ENCODE measurements around the gene PCIF1.
"Not testable (repeated sequence)": the region's sequence is repeated elsewhere in the genome, so short reads cannot be mapped to it uniquely, and the experiment has no call there.

The PCIF1 gene

GRCh38 chr20:45967551-45968080, 33.1 kb downstream of the PCIF1 start:
- no peak for DNase-seq (ENCODE audit: low read depth)

GRCh38 chr20:45968081-45968671, 33.7 kb downstream of the PCIF1 start:
- DNase-seq (ENCODE audit: low read depth) = peak; percentile 34

- peak; percentile 96 for DNase-seq (ENCODE audit: low read depth)
These were observed 34.6 kb downstream of the PCIF1 start for GRCh38 chr20:45968801-45969711.

GRCh38 chr20:45969712-45970634, 35.5 kb downstream of the PCIF1 start:
- DNase-seq (ENCODE audit: low read depth) = peak; percentile 85

- DNase-seq (ENCODE audit: low read depth) = peak; percentile 49
These were observed 36.4 kb downstream of the PCIF1 start for GRCh38 chr20:45970646-45971424.

GRCh38 chr20:45971425-45971674, 36.9 kb downstream of the PCIF1 start:
- DNase-seq (ENCODE audit: low read depth) = no peak

- peak; percentile 97 for DNase-seq (ENCODE audit: low read depth)
These were observed 37.4 kb downstream of the PCIF1 start, which contains the start of gene ZNF335 for GRCh38 chr20:45971675-45972499. ZNF335 (minus strand) TSS chr20:45972203; CDS start chr20:45971410, 793 bp downstream.

- DNase-seq (ENCODE audit: low read depth) = peak; percentile 98
These were observed 38.2 kb downstream of the PCIF1 start for GRCh38 chr20:45972500-45973183.

- no peak for DNase-seq (ENCODE audit: low read depth)
These were observed 40.5 kb downstream of the PCIF1 start for GRCh38 chr20:45974896-45975565.

GRCh38 chr20:45975686-45976085, 41.2 kb downstream of the PCIF1 start:
- DNase-seq (ENCODE audit: low read depth) = no peak

GRCh38 chr20:45976086-45976485, 41.6 kb downstream of the PCIF1 start:
- no peak for DNase-seq (ENCODE audit: low read depth)

- DNase-seq (ENCODE audit: low read depth) = no peak
These were observed 46.8 kb downstream of the PCIF1 start for GRCh38 chr20:45981261-45981660.

GRCh38 chr20:45983279-45983743, 48.8 kb downstream of the PCIF1 start:
- peak; percentile 35 for DNase-seq (ENCODE audit: low read depth)

- DNase-seq (ENCODE audit: low read depth) = peak; percentile 49
These were observed 51.1 kb downstream of the PCIF1 start for GRCh38 chr20:45985573-45985972.

- DNase-seq (ENCODE audit: low read depth) = peak; percentile 82
These were observed 52.8 kb downstream of the PCIF1 start for GRCh38 chr20:45987108-45987780.

- DNase-seq (ENCODE audit: low read depth) = not testable (repeated sequence)
These were observed 54.3 kb downstream of the PCIF1 start for GRCh38 chr20:45988830-45989229.

GRCh38 chr20:45991616-45992015, 57.1 kb downstream of the PCIF1 start:
- no peak for DNase-seq (ENCODE audit: low read depth)

- peak; percentile 87 for DNase-seq (ENCODE audit: low read depth)
These were observed 58.9 kb downstream of the PCIF1 start for GRCh38 chr20:45993197-45993951.

Data from ELR (cell line).